Right atrium auricular region (tissue), 2 donors: ENCODE data around the gene XRCC5. TPM values are rescaled to one million over a fixed set of nuclear protein-coding genes. Genes with fewer than 3 reads are reported as not detected.

Experiments
- DNase-seq: peaks from one replicate; pipeline ENCODE4 v3.0.0-alpha.2; 2019; ENCODE audit warnings: low spot score
- H3K27ac ChIP-seq, 2 donors: fragments of 200-600 bp; sonication (generic); 1 replicate in 1 of 2; 2 replicates in 1 of 2; pipeline ENCODE4 v1.5.1; 2016 to 2019
- H3K27me3 ChIP-seq, 2 donors: fragments of 200-600 bp; sonication (generic); one replicate each; pipeline versions ENCODE4 v1.5.1 to v1.6.0; 2017 to 2019
- H3K36me3 ChIP-seq: fragments of 200-600 bp; sonication (generic); one replicate; pipeline ENCODE4 v1.5.1; 2016
- H3K4me1 ChIP-seq, 2 donors: fragments of 200-600 bp; sonication (generic); one replicate each; pipeline versions ENCODE4 v1.5.1 to v1.6.0; 2017 to 2019
- H3K4me3 ChIP-seq, 2 donors: fragments of 200-600 bp; sonication (generic); 1 replicate in 1 of 2; 2 replicates in 1 of 2; pipeline ENCODE4 v1.5.1; 2017 to 2019; ENCODE audit warnings: mild to moderate bottlenecking in 1 of 2, moderate library complexity in 1 of 2
- H3K9me3 ChIP-seq, 2 donors: fragments of 200-600 bp; sonication (generic); one replicate each; pipeline ENCODE4 v1.5.1; 2019
- total RNA-seq, 2 donors: library from RNA; depleted of rRNA; stranded (reverse); fragments of >200 nt; gene quantifications; one replicate each; pipeline ENCODE4 v1.1.0, GENCODE V29; 2016
- TF ChIP-seq, protein P1 (sequence below), 2 donors: fragments of 200-600 bp; sonication (generic); IDR thresholded peaks; one replicate each; pipeline ENCODE4 v1.5.1; 2019; ENCODE audit warnings: antibody characterized with exemption in 2 of 2

The XRCC5 gene
- total RNA-seq, 2 donors from 2014 or later: 89.9 to 93.7 TPM

DNA sequence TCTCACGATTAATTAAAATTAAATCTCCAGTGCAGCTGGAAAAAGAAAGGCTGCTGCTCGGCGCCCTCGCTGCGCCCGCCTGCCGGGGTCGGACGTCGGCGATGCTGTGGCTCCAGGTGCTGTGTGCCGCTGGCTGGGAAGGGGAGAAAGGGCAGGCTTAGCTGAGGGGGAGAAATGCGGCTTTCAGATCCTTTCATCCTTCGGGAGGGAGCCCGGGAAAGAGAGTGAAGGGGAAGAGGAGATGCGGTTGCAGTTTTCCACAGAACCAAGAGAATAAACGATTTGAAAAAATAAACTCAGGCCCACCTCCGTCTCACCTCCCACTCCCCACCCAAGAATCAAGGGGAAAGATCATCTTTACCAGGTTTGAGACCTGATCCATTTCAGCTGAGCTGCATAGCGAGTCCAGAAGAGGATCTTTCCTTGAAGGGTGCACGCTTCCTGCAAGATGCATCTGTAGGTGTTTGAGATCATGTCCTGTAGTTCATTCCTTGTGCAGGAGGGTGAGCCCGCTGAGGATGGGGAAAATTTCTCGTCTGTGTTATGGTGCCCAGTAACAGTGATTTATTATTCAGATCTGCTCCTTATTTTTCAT is 26.9 kb upstream of the XRCC5 start:
- no peak for DNase-seq
- peaks cover 0 to 14% of the 10 kb centered on the region in 2 donors for H3K4me1 ChIP-seq
- no peaks in the 10 kb centered on the region for H3K36me3 ChIP-seq
- H3K9me3 ChIP-seq: no peaks in the 10 kb centered on the region
- H3K27ac ChIP-seq: peak overlapping the region in 1 of 2 donors; percentile 42
- H3K4me3 ChIP-seq: peak overlapping the region; percentile 65 to 72
- no peaks in the 10 kb centered on the region for H3K27me3 ChIP-seq
- TF ChIP-seq, protein P1, sequence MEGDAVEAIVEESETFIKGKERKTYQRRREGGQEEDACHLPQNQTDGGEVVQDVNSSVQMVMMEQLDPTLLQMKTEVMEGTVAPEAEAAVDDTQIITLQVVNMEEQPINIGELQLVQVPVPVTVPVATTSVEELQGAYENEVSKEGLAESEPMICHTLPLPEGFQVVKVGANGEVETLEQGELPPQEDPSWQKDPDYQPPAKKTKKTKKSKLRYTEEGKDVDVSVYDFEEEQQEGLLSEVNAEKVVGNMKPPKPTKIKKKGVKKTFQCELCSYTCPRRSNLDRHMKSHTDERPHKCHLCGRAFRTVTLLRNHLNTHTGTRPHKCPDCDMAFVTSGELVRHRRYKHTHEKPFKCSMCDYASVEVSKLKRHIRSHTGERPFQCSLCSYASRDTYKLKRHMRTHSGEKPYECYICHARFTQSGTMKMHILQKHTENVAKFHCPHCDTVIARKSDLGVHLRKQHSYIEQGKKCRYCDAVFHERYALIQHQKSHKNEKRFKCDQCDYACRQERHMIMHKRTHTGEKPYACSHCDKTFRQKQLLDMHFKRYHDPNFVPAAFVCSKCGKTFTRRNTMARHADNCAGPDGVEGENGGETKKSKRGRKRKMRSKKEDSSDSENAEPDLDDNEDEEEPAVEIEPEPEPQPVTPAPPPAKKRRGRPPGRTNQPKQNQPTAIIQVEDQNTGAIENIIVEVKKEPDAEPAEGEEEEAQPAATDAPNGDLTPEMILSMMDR (IDR thresholded peaks at IDR 0.05): no peak

GRCh38 chr2:216082805-216083204 is 26.3 kb upstream of the XRCC5 start:
- DNase-seq: no peak

GRCh38 chr2:216083464-216084281 is 25.5 kb upstream of the XRCC5 start:
- H3K4me1 ChIP-seq: peaks cover 0 to 14% of the 10 kb centered on the region in 2 donors
- H3K9me3 ChIP-seq: no peaks in the 10 kb centered on the region
- no peak overlapping the region for H3K27ac ChIP-seq
- TF ChIP-seq, protein P1 (IDR thresholded peaks at IDR 0.05): no peak
- no peak overlapping the region for H3K4me3 ChIP-seq
- H3K27me3 ChIP-seq: no peaks in the 10 kb centered on the region
- no peak for DNase-seq
- no peaks in the 10 kb centered on the region for H3K36me3 ChIP-seq

More at GRCh38 chr2:216082805-216083204, 26.3 kb upstream of the XRCC5 start:
- TF ChIP-seq, protein P1 (IDR thresholded peaks at IDR 0.05): no peak
- H3K27me3 ChIP-seq: no peaks in the 10 kb centered on the region
- H3K27ac ChIP-seq: no peak overlapping the region
- H3K4me3 ChIP-seq: no peak overlapping the region
- peaks cover 0 to 14% of the 10 kb centered on the region in 2 donors for H3K4me1 ChIP-seq
- H3K36me3 ChIP-seq: no peaks in the 10 kb centered on the region
- no peaks in the 10 kb centered on the region for H3K9me3 ChIP-seq

DNA sequence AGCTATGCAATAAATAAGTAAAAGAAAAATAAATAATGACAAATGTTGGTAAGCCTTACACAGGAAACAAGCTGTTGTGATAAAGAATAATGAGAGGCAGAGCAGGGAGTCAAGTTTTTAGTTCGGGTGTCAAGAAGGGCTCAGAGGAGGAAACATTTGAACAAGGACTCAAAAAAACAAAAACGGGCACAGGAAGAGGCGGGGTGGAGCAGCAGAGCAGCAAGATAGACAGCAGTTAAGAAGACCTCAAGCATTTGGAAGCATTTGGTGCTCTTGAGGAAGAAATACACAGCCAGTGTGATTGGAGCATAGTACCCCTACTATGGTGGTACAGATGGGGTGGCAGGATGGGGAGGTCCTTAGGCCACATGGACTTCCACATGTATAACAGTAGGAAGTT is 24.6 kb upstream of the XRCC5 start:
- H3K4me3 ChIP-seq: no peak overlapping the region
- H3K4me1 ChIP-seq: peaks cover 0 to 14% of the 10 kb centered on the region in 2 donors
- TF ChIP-seq, protein P1 (IDR thresholded peaks at IDR 0.05): no peak
- H3K27me3 ChIP-seq: no peaks in the 10 kb centered on the region
- no peak overlapping the region for H3K27ac ChIP-seq
- H3K9me3 ChIP-seq: no peaks in the 10 kb centered on the region
- no peak for DNase-seq
- no peaks in the 10 kb centered on the region for H3K36me3 ChIP-seq

- Histone ChIP-seq H3K27me3 (no peaks in the 10 kb centered on the region), H3K27ac (no peak overlapping the region), H3K9me3 (no peaks in the 10 kb centered on the region), H3K4me3 (no peak overlapping the region), H3K4me1 (peaks cover 0 to 8% of the 10 kb centered on the region in 2 donors), H3K36me3 (no peaks in the 10 kb centered on the region)
- TF ChIP-seq, protein P1 (IDR thresholded peaks at IDR 0.05): no peak
- DNase-seq: no peak
Observed at GRCh38 chr2:216086207-216086893, 22.8 kb upstream of the XRCC5 start.
